ENCODE results near the gene MCRIP1.

DNA sequence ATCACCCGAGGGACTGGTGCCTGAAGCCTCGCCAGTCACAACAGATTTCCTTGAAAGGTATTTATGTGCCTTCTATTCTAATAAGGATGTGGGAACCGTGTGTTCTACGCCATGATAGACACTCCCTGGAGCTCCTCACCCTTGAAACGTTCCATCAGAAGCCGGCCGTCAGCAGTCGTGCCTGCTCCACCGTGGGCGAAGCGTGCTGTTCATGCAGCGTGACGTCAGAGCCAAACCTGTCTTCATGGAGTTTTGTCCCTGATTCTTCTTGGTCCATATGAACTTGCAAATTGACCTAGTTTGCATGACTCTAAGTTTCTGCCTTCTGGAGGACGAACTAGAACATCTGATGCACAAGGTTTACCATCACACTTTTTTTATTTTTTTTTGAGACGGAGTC is 6.2 kb upstream of the MCRIP1 start:
- TF ChIP-seq CBX3 (IDR thresholded peaks at IDR 0.05; ENCODE audit: borderline replicate concordance, low read depth) = no peak
- TF ChIP-seq, protein P1, sequence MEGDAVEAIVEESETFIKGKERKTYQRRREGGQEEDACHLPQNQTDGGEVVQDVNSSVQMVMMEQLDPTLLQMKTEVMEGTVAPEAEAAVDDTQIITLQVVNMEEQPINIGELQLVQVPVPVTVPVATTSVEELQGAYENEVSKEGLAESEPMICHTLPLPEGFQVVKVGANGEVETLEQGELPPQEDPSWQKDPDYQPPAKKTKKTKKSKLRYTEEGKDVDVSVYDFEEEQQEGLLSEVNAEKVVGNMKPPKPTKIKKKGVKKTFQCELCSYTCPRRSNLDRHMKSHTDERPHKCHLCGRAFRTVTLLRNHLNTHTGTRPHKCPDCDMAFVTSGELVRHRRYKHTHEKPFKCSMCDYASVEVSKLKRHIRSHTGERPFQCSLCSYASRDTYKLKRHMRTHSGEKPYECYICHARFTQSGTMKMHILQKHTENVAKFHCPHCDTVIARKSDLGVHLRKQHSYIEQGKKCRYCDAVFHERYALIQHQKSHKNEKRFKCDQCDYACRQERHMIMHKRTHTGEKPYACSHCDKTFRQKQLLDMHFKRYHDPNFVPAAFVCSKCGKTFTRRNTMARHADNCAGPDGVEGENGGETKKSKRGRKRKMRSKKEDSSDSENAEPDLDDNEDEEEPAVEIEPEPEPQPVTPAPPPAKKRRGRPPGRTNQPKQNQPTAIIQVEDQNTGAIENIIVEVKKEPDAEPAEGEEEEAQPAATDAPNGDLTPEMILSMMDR (IDR thresholded peaks at IDR 0.05 in 2 of 3, conservative IDR thresholded peaks at IDR 0.05 in 1 of 3; ENCODE audit: control insufficient read depth in 2 of 3, extremely low read depth in 1 of 3, insufficient read depth in 1 of 3, low read depth in 3 of 3, low read length in 3 of 3) = no peak
- TF ChIP-seq, protein P2, sequence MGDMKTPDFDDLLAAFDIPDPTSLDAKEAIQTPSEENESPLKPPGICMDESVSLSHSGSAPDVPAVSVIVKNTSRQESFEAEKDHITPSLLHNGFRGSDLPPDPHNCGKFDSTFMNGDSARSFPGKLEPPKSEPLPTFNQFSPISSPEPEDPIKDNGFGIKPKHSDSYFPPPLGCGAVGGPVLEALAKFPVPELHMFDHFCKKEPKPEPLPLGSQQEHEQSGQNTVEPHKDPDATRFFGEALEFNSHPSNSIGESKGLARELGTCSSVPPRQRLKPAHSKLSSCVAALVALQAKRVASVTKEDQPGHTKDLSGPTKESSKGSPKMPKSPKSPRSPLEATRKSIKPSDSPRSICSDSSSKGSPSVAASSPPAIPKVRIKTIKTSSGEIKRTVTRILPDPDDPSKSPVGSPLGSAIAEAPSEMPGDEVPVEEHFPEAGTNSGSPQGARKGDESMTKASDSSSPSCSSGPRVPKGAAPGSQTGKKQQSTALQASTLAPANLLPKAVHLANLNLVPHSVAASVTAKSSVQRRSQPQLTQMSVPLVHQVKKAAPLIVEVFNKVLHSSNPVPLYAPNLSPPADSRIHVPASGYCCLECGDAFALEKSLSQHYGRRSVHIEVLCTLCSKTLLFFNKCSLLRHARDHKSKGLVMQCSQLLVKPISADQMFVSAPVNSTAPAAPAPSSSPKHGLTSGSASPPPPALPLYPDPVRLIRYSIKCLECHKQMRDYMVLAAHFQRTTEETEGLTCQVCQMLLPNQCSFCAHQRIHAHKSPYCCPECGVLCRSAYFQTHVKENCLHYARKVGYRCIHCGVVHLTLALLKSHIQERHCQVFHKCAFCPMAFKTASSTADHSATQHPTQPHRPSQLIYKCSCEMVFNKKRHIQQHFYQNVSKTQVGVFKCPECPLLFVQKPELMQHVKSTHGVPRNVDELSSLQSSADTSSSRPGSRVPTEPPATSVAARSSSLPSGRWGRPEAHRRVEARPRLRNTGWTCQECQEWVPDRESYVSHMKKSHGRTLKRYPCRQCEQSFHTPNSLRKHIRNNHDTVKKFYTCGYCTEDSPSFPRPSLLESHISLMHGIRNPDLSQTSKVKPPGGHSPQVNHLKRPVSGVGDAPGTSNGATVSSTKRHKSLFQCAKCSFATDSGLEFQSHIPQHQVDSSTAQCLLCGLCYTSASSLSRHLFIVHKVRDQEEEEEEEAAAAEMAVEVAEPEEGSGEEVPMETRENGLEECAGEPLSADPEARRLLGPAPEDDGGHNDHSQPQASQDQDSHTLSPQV (IDR thresholded peaks at IDR 0.05) = no peak
- TF ChIP-seq EP300 (IDR thresholded peaks at IDR 0.05; ENCODE audit: borderline replicate concordance in 1 of 2, control insufficient read depth in 1 of 2, low read depth in 2 of 2, low read length in 2 of 2) = no peak
- no peak for TF ChIP-seq POLR2A (IDR thresholded peaks at IDR 0.05; ENCODE audit: low read depth, low read length)
